Panc1 (cell line): ENCODE data around the gene PRMT3. TPM values are rescaled to one million over a fixed set of nuclear protein-coding genes. Genes with fewer than 3 reads are reported as not detected.

Source experiments
- ATAC-seq: fragments of 200-7000 bp; cut with Tn5 transposase; 2 replicates; pipeline ENCODE4 v1.9.1; 2020; ENCODE audit warnings: mild to moderate bottlenecking, moderate library complexity
- BruUV-seq: library from RNA; stranded (reverse); fragments of 400-500 nt; replicated peaks from 2 replicates; lab custom pipeline; 2021; lab: Mats Ljungman, UMichigan
- CTCF ChIA-PET: fragments of 300-600 bp; sonication (Branson Sonifier 250); formaldehyde crosslinking; loops from one replicate; lab custom pipeline; 2022; ENCODE audit warnings: antibody characterized with exemption; lab: Charles Lee
- POLR2A ChIA-PET: fragments of 300-600 bp; sonication (Branson Sonifier 250); formaldehyde crosslinking; loops from one replicate; lab custom pipeline; 2022; ENCODE audit warnings: antibody characterized with exemption; lab: Charles Lee
- DNase-seq: peaks from one replicate; pipeline ENCODE4 v3.0.0-alpha.2; 2010; ENCODE audit warnings: low read depth, low spot score
- H3K27ac ChIP-seq: 2 replicates; pipeline ENCODE4 v1.5.1; 2011; ENCODE audit warnings: mild to moderate bottlenecking, low read length, inconsistent platforms
- H3K27me3 ChIP-seq: fragments of 200-500 bp; sonication (Bioruptor generic); 2 replicates; pipeline ENCODE4 v1.6.0; 2014; ENCODE audit warnings: low read length, inconsistent platforms; ENCODE audit not compliant: control insufficient read depth, insufficient read depth
- H3K36me3 ChIP-seq: fragments of 200-500 bp; sonication (Bioruptor generic); 2 replicates; pipeline ENCODE4 v1.5.1; 2014; ENCODE audit warnings: inconsistent platforms, mild to moderate bottlenecking, low read length, moderate library complexity; ENCODE audit not compliant: control insufficient read depth, insufficient read depth
- H3K4me1 ChIP-seq: 2 replicates; pipeline ENCODE4 v1.5.1; 2011; ENCODE audit warnings: inconsistent platforms, mild to moderate bottlenecking, low read length, moderate library complexity; ENCODE audit not compliant: control insufficient read depth, insufficient read depth
- H3K4me3 ChIP-seq, 2 experiments: 2 replicates each; pipeline ENCODE4 v1.5.1; 2011 to 2012; ENCODE audit warnings: low read depth in 2 of 2, low read length in 2 of 2, mild to moderate bottlenecking in 2 of 2, inconsistent platforms in 1 of 2, moderate library complexity in 1 of 2
- H3K9me3 ChIP-seq: fragments of 200-500 bp; sonication (Bioruptor generic); 2 replicates; pipeline ENCODE4 v1.5.1; 2014; ENCODE audit warnings: low read depth, mild to moderate bottlenecking, inconsistent platforms, low read length, moderate library complexity; ENCODE audit not compliant: control insufficient read depth, insufficient read depth
- POLR2AphosphoS5 ChIP-seq: IDR thresholded peaks from 2 replicates; pipeline ENCODE4 v1.6.1; 2012; ENCODE audit warnings: mild to moderate bottlenecking, low read depth, low read length, moderate library complexity
- SIN3A ChIP-seq: IDR thresholded peaks from 2 replicates; pipeline ENCODE4 v1.6.1; 2012; ENCODE audit warnings: low read depth, mild to moderate bottlenecking, low read length, moderate library complexity, borderline replicate concordance; ENCODE audit not compliant: insufficient read depth
- TCF7L2 ChIP-seq: IDR thresholded peaks from 2 replicates; pipeline ENCODE4 v1.6.1; 2011; ENCODE audit warnings: mild to moderate bottlenecking, low read depth, low read length, inconsistent platforms
- in situ Hi-C: cut with HindIII; loops from 2 replicates; pipeline ENCODE4 v1.10.0; 2016; ENCODE audit warnings: low sequenced_read_pairs, low pct_unique_long_range_greater_than_20kb
- intact Hi-C: fragments of 100-400 bp; cut with micrococcal nuclease; formaldehyde crosslinking; loops from one replicate; pipeline ENCODE4 v1.10.0; 2022; ENCODE audit not compliant: unreplicated experiment
- total RNA-seq: library from RNA; stranded (reverse); gene quantifications from one replicate; pipeline ENCODE4 v1.2.1, GENCODE V29; 2021; ENCODE audit not compliant: unreplicated experiment
- TF ChIP-seq, protein P1 (sequence below), 2 experiments: IDR thresholded peaks; 2 replicates each; pipeline ENCODE4 v1.6.1; 2011 to 2012; ENCODE audit warnings: low read depth in 2 of 2, control low read depth in 1 of 2, low read length in 1 of 2, mild to moderate bottlenecking in 1 of 2, moderate library complexity in 1 of 2; ENCODE audit not compliant: insufficient read depth in 1 of 2
- TF ChIP-seq, protein P2 (sequence below): fragments of 450-650 bp; IDR thresholded peaks from 2 replicates; pipeline ENCODE4 v1.5.1; 2017; ENCODE audit warnings: mild to moderate bottlenecking

The PRMT3 gene
- total RNA-seq, 1 experiment from 2014 or later = 31.2 TPM

DNA sequence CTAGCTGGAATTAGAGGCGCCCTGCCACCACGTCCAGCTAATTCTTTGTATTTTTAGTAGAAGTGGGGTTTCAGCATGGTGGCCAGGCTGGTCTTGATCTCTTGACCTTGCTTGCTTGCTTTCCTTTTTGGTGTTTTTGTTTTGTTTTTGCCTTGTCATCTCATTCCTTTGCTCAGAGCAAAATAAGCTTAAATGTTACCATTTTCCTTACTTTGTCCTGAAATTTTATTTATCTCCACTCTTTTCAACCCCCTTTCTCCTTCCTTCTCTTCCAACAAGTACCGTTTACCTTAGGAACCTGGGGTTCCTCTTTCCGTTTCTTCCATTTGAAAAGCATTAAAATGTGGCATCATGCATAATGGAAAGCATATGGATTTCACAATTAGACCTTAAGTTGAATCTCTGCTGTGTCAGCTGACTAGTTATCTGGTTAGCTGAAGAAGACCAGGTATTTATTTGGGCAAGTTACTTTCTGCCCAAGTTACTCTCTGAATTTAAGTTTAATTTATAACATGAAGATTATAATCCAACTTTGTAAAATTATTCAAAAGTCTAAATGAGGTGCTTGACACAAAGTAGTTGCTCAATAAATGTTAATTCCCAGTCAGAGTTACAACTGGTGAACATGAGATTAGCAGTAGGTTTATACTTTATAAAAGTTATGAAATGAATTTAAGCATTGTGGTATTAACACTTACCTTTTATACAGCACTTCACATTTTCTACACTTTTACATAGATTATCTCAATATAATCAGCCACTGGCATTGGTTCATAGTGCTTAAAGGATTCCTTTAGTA is 69.7 kb downstream of the PRMT3 start:
- Histone ChIP-seq H3K4me3 (no peak overlapping the region), H3K27ac (no peak overlapping the region), H3K9me3 (no peaks in the 10 kb centered on the region), H3K27me3 (no peaks in the 10 kb centered on the region), H3K4me1 (no peaks in the 10 kb centered on the region), H3K36me3 (peaks cover 7% of the 10 kb centered on the region)
- BruUV-seq = no TSS peak
- DNase-seq (no peak), ATAC-seq (no peak)
- TF ChIP-seq TCF7L2 = no peak
- TF ChIP-seq, protein P1, sequence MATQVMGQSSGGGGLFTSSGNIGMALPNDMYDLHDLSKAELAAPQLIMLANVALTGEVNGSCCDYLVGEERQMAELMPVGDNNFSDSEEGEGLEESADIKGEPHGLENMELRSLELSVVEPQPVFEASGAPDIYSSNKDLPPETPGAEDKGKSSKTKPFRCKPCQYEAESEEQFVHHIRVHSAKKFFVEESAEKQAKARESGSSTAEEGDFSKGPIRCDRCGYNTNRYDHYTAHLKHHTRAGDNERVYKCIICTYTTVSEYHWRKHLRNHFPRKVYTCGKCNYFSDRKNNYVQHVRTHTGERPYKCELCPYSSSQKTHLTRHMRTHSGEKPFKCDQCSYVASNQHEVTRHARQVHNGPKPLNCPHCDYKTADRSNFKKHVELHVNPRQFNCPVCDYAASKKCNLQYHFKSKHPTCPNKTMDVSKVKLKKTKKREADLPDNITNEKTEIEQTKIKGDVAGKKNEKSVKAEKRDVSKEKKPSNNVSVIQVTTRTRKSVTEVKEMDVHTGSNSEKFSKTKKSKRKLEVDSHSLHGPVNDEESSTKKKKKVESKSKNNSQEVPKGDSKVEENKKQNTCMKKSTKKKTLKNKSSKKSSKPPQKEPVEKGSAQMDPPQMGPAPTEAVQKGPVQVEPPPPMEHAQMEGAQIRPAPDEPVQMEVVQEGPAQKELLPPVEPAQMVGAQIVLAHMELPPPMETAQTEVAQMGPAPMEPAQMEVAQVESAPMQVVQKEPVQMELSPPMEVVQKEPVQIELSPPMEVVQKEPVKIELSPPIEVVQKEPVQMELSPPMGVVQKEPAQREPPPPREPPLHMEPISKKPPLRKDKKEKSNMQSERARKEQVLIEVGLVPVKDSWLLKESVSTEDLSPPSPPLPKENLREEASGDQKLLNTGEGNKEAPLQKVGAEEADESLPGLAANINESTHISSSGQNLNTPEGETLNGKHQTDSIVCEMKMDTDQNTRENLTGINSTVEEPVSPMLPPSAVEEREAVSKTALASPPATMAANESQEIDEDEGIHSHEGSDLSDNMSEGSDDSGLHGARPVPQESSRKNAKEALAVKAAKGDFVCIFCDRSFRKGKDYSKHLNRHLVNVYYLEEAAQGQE (IDR thresholded peaks at IDR 0.05; ENCODE audit: insufficient read depth in 1 of 2, low read depth in 2 of 2, low read length in 1 of 2) = no peak
- TF ChIP-seq SIN3A = no peak
- no peak for TF ChIP-seq POLR2AphosphoS5
- TF ChIP-seq, protein P2, sequence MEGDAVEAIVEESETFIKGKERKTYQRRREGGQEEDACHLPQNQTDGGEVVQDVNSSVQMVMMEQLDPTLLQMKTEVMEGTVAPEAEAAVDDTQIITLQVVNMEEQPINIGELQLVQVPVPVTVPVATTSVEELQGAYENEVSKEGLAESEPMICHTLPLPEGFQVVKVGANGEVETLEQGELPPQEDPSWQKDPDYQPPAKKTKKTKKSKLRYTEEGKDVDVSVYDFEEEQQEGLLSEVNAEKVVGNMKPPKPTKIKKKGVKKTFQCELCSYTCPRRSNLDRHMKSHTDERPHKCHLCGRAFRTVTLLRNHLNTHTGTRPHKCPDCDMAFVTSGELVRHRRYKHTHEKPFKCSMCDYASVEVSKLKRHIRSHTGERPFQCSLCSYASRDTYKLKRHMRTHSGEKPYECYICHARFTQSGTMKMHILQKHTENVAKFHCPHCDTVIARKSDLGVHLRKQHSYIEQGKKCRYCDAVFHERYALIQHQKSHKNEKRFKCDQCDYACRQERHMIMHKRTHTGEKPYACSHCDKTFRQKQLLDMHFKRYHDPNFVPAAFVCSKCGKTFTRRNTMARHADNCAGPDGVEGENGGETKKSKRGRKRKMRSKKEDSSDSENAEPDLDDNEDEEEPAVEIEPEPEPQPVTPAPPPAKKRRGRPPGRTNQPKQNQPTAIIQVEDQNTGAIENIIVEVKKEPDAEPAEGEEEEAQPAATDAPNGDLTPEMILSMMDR = no peak
- ChIA-PET POLR2A (interaction anchor here (0.6 kb wide), 1 partner anchor 65 kb away, joined by 3 read pairs; no protein-coding TSS in a partner anchor), CTCF (no interaction called here)
- intact Hi-C loops (no loop called here), in situ Hi-C loops (no loop called here)

DNA sequence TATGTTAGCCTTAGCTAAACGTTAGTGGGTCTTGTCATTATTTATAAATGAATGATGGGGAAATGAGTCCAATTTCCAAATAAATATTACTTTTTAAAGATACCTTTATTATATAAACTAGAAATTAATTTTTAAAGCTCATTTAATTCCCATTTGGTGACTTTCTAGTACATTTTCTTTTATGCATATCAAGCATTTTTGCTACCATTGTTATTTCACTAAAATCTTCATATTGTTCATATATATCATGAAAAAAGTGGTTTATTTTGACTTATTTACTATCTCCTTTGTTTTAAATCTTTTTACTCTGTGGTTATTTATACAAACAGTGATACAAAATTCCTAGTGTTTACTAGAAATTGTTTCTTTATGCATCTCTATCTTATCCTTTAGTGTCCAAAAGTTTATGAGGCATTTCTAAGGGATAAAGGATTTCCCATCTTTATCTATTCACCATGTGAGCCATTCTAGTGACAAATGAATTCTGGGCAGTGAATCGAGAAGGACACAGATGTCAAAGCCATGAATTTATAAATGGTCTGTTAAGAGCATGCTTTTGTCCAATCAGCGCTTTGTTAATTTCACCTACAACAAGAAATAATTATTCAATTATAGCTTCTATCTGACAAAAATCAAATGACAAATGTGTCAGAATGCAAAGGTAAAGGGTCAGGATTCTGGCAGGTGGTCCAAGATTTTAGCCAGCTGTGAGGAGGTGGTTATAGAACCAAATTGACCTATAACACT is 70.6 kb downstream of the PRMT3 start:
- no peak overlapping the region for H3K4me3 ChIP-seq
- CTCF ChIA-PET = no interaction called here
- POLR2A ChIA-PET = no interaction called here
- no peaks in the 10 kb centered on the region for H3K4me1 ChIP-seq
- BruUV-seq = no TSS peak
- TF ChIP-seq TCF7L2 (no peak), POLR2AphosphoS5 (no peak), SIN3A (no peak)
- TF ChIP-seq, protein P1 (IDR thresholded peaks at IDR 0.05; ENCODE audit: insufficient read depth in 1 of 2, low read depth in 2 of 2, low read length in 1 of 2) = no peak
- TF ChIP-seq, protein P2 = no peak
- ATAC-seq = no peak
- H3K9me3 ChIP-seq = no peaks in the 10 kb centered on the region
- no peaks in the 10 kb centered on the region for H3K27me3 ChIP-seq
- no peak for DNase-seq
- H3K36me3 ChIP-seq = peaks cover 7% of the 10 kb centered on the region
- in situ Hi-C loops = no loop called here
- intact Hi-C loops = no loop called here
- no peak overlapping the region for H3K27ac ChIP-seq
